Progenitor cell of endocrine pancreas (in vitro differentiated cells): ENCODE data around the gene BRCA1. TPM values are rescaled to one million over a fixed set of nuclear protein-coding genes. Genes with fewer than 3 reads are reported as not detected.
"Not testable (repeated sequence)": the region's sequence is repeated elsewhere in the genome, so short reads cannot be mapped to it uniquely, and the experiment has no call there.

ENCODE experiments used
- DNase-seq: peaks from one replicate; pipeline ENCODE4 v3.0.0; 2021; ENCODE audit warnings: low spot score; ENCODE audit not compliant: unreplicated experiment
- H3K27ac Mint-ChIP-seq: 2 replicates; pipeline ENCODE4 v1.8.0; 2021; ENCODE audit warnings: mild to moderate bottlenecking, moderate library complexity, mixed read lengths
- H3K27me3 Mint-ChIP-seq: 2 replicates; pipeline ENCODE4 v1.8.0; 2021; ENCODE audit warnings: mixed read lengths
- H3K36me3 Mint-ChIP-seq: 2 replicates; pipeline ENCODE4 v1.8.0; 2022; ENCODE audit warnings: mixed read lengths; ENCODE audit not compliant: insufficient read depth
- H3K4me1 Mint-ChIP-seq: 2 replicates; pipeline ENCODE4 v1.8.0; 2021; ENCODE audit warnings: low read depth, mixed read lengths
- H3K4me3 Mint-ChIP-seq: 2 replicates; pipeline ENCODE4 v1.8.0; 2021; ENCODE audit warnings: low read depth, mild to moderate bottlenecking, moderate library complexity, mixed read lengths
- H3K9me3 Mint-ChIP-seq: 2 replicates; pipeline ENCODE4 v1.8.0; 2021; ENCODE audit warnings: low read depth, mixed read lengths
- total RNA-seq: library from RNA; stranded (reverse); gene quantifications from 2 replicates; pipeline ENCODE4 v1.2.1, GENCODE V29; 2021
- TF ChIP-seq, protein P1 (sequence below): fragments of 200-600 bp; sonication (generic); IDR thresholded peaks from one replicate; pipeline ENCODE4 v1.5.0; 2021; ENCODE audit warnings: antibody characterized with exemption, mild to moderate bottlenecking; ENCODE audit not compliant: unreplicated experiment

The BRCA1 gene
- total RNA-seq, 1 donor from 2014 or later: 34.2 TPM

DNA sequence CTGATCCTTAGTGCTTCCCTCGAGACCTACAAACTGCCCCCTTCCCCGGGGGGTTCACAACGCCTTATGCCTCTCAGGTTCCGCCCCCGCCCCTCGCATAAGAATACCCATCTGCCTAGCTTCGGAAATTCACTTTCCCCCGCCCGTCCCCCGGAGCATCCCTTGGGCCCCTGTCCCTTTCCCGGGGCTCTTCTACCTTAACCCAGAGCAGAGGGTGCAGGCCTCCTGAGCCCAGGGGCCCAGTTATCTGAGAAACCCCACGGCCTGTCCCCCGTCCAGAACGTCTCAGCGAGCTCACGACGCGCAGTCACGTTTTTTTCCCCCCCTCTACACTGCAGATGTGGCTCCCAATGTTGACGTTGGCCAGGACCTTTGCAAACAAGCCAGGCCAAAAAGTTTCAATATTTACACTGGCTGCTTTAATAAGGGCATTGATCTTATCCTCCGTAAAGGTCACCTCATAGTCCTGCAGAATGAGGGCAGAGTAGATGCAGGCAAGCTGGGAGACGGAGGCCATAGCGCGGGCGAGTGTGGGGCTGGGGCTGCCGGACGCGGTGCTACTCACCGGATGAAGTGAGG is 44.5 kb upstream of the BRCA1 start:
- H3K4me1 Mint-ChIP-seq: peaks cover 21% of the 10 kb centered on the region
- peaks cover 3% of the 10 kb centered on the region for H3K9me3 Mint-ChIP-seq
- no peaks in the 10 kb centered on the region for H3K27me3 Mint-ChIP-seq
- H3K27ac Mint-ChIP-seq: no peak overlapping the region
- TF ChIP-seq, protein P1, sequence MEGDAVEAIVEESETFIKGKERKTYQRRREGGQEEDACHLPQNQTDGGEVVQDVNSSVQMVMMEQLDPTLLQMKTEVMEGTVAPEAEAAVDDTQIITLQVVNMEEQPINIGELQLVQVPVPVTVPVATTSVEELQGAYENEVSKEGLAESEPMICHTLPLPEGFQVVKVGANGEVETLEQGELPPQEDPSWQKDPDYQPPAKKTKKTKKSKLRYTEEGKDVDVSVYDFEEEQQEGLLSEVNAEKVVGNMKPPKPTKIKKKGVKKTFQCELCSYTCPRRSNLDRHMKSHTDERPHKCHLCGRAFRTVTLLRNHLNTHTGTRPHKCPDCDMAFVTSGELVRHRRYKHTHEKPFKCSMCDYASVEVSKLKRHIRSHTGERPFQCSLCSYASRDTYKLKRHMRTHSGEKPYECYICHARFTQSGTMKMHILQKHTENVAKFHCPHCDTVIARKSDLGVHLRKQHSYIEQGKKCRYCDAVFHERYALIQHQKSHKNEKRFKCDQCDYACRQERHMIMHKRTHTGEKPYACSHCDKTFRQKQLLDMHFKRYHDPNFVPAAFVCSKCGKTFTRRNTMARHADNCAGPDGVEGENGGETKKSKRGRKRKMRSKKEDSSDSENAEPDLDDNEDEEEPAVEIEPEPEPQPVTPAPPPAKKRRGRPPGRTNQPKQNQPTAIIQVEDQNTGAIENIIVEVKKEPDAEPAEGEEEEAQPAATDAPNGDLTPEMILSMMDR: no peak
- DNase-seq: no peak
- H3K36me3 Mint-ChIP-seq: peaks cover 11% of the 10 kb centered on the region
- H3K4me3 Mint-ChIP-seq: no peak overlapping the region

DNA sequence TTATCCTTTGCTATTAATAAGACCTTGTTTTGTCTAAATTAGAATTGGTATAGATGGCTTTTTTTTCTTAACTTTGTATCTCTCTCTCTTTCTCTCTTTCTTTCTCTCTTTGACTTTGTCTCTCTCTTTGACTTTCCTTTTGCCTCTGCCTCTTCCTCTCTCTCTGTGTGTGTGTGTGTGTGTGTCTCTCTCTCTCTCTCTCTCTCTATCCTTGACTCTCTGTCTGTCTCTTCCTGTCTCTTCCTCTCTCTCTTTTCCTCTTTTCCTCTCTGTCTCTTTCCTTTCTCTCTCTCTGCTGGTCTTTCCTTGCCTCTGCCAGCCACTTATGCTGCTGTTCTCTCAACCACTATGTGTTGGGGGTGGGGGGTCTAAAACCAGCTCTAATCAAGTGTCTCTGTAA is 40.8 kb upstream of the BRCA1 start:
- not testable (repeated sequence) for H3K4me1 Mint-ChIP-seq, H3K27ac Mint-ChIP-seq, H3K9me3 Mint-ChIP-seq, DNase-seq, H3K27me3 Mint-ChIP-seq
- H3K4me3 Mint-ChIP-seq: peak overlapping the region; percentile 1
- peaks cover 17% of the 10 kb centered on the region for H3K36me3 Mint-ChIP-seq

DNA sequence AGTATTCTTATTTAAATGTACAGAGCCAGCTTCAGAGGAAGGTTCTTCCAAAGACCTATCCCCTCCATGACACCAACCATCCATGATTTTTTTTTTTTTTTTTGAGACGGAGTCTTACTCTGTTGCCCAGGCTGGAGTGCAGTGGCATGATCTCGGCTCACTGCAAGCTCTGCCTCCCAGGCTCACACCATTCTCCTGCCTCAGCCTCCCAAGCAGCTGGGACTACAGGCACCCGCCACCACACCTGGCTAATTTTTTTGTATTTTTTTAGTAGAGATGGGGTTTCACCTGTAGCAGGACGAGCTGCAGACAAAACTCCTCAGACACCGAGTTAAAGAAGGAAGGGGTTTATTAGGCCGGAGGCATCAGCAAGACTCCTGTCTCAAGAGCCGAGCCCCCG is 34.8 kb upstream of the BRCA1 start:
- peaks cover 10% of the 10 kb centered on the region for H3K36me3 Mint-ChIP-seq
- not testable (repeated sequence) for DNase-seq, H3K27me3 Mint-ChIP-seq, H3K4me1 Mint-ChIP-seq, H3K27ac Mint-ChIP-seq, H3K4me3 Mint-ChIP-seq, H3K9me3 Mint-ChIP-seq

DNA sequence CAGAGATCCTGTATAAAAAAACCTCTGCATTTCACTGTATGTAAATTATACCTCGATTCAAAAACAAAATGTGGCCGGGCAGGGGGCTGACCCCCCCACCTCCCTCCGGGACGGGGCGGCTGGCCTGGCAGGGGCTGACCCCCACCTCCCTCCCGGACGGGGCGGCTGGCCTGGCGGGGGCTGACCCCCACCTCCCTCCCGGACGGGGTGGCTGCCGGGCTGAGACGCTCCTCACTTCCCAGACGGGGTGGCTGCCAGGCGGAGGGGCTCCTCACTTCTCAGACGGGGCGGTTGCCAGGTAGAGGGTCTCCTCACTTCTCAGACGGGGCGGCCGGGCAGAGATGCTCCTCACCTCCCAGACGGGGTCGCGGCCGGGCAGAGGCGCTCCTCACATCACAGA is 34.1 kb upstream of the BRCA1 start:
- peak overlapping the region; percentile 84 for H3K27ac Mint-ChIP-seq
- H3K4me3 Mint-ChIP-seq, DNase-seq, H3K4me1 Mint-ChIP-seq, H3K27me3 Mint-ChIP-seq, H3K9me3 Mint-ChIP-seq: not testable (repeated sequence)
- H3K36me3 Mint-ChIP-seq: peaks cover 12% of the 10 kb centered on the region

DNA sequence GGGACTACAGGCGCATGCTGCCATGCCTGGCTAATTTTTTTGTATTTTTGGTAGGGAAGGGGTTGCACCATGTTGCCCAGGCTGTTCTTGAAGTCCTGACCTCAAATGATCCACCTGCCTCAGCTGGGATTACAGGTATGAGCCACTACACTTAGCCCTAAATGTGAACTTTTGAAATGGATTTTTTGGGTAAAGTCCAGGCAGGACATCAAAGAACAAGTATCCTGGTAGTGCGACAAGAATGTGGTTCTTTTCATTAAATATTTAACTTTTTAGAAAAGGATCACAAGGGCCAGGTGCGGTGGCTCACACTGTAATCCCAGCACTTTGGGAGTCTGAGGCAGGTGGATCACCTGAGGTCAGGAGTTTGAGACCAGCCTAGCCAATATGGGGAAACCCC is 30.5 kb upstream of the BRCA1 start:
- Mint-ChIP-seq H3K27me3 (no peaks in the 10 kb centered on the region), H3K9me3 (peaks cover 8% of the 10 kb centered on the region)

DNA sequence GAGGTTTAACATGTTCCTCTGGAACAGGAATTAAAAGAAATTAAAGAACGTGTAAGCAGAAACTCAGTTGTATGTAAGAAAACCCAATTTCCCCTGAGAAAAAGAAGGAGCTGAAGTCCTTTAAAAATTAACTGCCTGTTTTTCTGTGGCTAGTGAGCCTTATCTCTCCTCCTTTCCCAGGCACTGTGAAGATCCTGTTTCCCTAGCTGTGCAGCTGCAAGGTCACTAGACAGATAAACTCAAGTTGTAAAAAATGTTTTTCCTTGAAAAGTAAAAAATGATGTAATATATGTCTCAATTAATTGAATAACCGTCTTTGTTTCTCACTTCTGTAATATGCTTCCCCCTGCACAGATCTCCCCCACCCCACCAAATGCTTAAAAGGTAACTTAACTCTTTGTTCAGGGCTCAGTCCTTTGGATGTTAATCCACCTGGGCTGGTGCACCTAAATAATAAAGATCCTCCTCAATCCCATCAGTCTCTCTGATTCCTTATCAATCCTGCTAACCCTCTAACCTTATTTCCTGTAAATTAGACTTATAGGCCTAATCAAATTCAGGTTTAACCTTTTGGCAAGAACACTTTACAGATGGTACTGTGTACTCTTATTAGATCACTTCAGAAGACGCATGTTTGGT is 28.2 kb upstream of the BRCA1 start:
- H3K27me3 Mint-ChIP-seq, H3K9me3 Mint-ChIP-seq, H3K4me1 Mint-ChIP-seq, DNase-seq, H3K4me3 Mint-ChIP-seq: not testable (repeated sequence)
- Mint-ChIP-seq H3K36me3 (peaks cover 15% of the 10 kb centered on the region), H3K27ac (peak overlapping the region; percentile 53)

More for the DNA sequence above, 30.5 kb upstream of the BRCA1 start:
- no peak for DNase-seq
- Mint-ChIP-seq H3K4me3 (no peak overlapping the region), H3K36me3 (peaks cover 17% of the 10 kb centered on the region), H3K4me1 (peaks cover 6% of the 10 kb centered on the region), H3K27ac (no peak overlapping the region)
- TF ChIP-seq, protein P1: no peak

DNA sequence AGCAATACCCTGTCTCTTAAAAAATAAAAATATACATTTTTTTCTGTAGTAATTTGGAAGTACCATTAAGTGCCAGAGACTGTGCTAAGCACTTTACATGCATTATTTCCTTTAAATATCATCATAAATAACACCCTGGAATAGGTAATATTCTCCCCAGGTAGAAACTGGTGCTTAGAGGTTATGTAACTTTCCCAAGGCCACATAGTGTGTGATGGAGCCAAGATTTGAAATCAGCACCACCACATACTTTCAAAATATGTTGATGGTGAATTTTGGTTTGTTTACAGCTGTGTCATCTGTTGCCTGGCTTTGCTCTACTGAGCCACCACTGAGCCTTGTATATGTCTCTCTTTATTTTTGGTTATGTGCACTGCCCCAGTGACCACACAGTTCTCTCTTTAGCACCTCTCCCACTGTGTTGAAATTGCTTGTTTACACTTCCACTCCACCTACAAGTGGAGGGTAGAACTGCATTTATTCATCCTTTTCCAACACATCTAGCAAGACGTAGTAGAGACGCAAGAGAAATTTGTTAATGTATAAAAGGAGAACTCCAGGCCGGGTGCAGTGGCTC is 26.8 kb upstream of the BRCA1 start:
- DNase-seq: no peak
- H3K4me3 Mint-ChIP-seq: no peak overlapping the region
- no peak overlapping the region for H3K27ac Mint-ChIP-seq
- peaks cover 8% of the 10 kb centered on the region for H3K9me3 Mint-ChIP-seq
- TF ChIP-seq, protein P1: no peak
- H3K27me3 Mint-ChIP-seq: no peaks in the 10 kb centered on the region
- H3K4me1 Mint-ChIP-seq: peaks cover 3% of the 10 kb centered on the region
- peaks cover 17% of the 10 kb centered on the region for H3K36me3 Mint-ChIP-seq
